ENCODE results near the gene MSX1. TPM values are rescaled to one million over a fixed set of nuclear protein-coding genes. Genes with fewer than 3 reads are reported as not detected.

MSX1 gene
- total RNA-seq, 1 donor from 2014 or later, result 0.26 TPM

DNA sequence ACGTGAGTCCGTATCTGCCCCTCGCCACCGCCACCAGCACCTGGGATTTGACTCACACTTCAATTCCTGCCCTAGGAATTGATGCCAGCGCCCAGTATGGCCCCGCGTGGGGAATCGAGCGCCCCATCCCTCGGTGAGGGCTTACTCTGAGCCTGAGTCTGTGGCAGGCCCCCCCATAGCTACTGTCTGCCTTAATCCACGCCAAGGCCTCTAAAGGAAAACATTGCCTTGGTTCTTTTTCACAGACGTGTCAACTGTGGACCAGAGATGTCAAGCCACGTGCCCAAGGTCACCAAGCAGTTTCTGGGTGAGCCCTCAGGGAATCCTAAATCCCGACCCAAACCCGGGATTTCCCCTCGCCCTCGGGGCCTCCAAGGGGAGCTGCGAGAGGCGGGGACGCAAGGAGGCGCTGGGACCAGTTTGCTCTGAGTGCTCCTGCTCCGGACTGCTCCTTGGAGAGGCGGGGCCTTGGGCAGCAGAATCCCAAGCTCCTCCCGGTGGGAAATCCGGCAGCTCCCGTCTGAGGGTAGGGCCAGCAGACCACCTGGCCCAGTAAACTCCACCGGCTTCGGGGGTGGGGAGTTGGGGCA, 12.9 kb downstream of the MSX1 start:
- TF ChIP-seq, protein P1, sequence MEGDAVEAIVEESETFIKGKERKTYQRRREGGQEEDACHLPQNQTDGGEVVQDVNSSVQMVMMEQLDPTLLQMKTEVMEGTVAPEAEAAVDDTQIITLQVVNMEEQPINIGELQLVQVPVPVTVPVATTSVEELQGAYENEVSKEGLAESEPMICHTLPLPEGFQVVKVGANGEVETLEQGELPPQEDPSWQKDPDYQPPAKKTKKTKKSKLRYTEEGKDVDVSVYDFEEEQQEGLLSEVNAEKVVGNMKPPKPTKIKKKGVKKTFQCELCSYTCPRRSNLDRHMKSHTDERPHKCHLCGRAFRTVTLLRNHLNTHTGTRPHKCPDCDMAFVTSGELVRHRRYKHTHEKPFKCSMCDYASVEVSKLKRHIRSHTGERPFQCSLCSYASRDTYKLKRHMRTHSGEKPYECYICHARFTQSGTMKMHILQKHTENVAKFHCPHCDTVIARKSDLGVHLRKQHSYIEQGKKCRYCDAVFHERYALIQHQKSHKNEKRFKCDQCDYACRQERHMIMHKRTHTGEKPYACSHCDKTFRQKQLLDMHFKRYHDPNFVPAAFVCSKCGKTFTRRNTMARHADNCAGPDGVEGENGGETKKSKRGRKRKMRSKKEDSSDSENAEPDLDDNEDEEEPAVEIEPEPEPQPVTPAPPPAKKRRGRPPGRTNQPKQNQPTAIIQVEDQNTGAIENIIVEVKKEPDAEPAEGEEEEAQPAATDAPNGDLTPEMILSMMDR (IDR thresholded peaks at IDR 0.05; ENCODE audit: insufficient read depth, low read length, severe bottlenecking), result no peak
- no peak for DNase-seq (ENCODE audit: low read depth)
- FAIRE-seq, result no peak
- no peak overlapping the region for H3K4me3 ChIP-seq (ENCODE audit: low read depth, low read length)
- H3K27me3 ChIP-seq (ENCODE audit: control insufficient read depth, insufficient read depth, low read length), result peaks cover 60% of the 10 kb centered on the region
- H3K36me3 ChIP-seq (ENCODE audit: control insufficient read depth, insufficient read depth, low read length), result no peaks in the 10 kb centered on the region

DNA sequence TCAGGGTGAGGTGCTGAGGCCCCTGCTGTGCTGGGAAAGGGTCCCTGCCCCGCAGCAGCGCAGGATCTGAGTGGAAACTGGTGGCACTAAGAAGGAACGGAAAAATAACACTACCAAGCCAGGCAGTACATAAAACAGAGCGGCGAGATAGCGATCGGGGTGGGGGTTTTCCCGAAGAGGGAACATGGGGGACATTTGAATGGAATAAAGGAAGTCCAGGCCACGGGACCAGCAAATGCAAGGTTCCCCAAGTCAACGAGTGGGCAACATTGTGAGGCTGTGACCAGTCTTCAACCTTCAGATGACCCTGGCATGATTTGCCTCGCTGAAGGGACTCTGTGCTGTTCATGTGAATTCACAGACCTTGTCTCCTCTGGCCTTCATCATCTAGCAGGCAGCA, 13.7 kb downstream of the MSX1 start:
- FAIRE-seq, result no peak
- Histone ChIP-seq H3K36me3 (ENCODE audit: control insufficient read depth, insufficient read depth, low read length) (no peaks in the 10 kb centered on the region), H3K27me3 (ENCODE audit: control insufficient read depth, insufficient read depth, low read length) (peaks cover 52% of the 10 kb centered on the region), H3K4me3 (ENCODE audit: low read depth, low read length) (no peak overlapping the region)
- TF ChIP-seq, protein P1 (IDR thresholded peaks at IDR 0.05; ENCODE audit: insufficient read depth, low read length, severe bottlenecking), result no peak
- DNase-seq (ENCODE audit: low read depth), result no peak

- Histone ChIP-seq H3K36me3 (ENCODE audit: control insufficient read depth, insufficient read depth, low read length) (no peaks in the 10 kb centered on the region), H3K4me3 (ENCODE audit: low read depth, low read length) (no peak overlapping the region), H3K27me3 (ENCODE audit: control insufficient read depth, insufficient read depth, low read length) (peaks cover 43% of the 10 kb centered on the region)
- no peak for DNase-seq (ENCODE audit: low read depth)
- no peak for FAIRE-seq
- TF ChIP-seq, protein P1 (IDR thresholded peaks at IDR 0.05; ENCODE audit: insufficient read depth, low read length, severe bottlenecking), result no peak
These were observed 14.8 kb downstream of the MSX1 start for GRCh38 chr4:4874254-4874653.

DNA sequence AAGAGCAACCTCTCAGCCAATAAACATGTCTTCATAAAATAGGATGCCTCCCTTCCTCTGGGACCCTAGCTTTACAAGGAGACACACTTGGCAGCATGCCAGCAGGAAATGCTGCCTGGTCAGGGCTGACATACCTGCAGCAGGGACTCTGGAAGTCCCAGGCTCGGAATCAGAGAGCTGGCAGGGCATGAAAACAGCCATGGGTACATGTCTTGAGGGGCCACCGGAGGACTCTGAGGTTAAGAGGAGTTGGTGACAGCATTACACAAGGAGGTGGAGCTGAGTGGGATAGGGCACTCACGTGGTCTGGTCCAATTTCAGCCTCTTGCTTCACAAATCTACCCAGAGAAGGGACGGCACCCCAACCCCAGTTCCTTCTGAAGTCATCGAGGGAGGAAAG, 15.7 kb downstream of the MSX1 start:
- no peak overlapping the region for H3K4me3 ChIP-seq (ENCODE audit: low read depth, low read length)
- TF ChIP-seq, protein P1 (IDR thresholded peaks at IDR 0.05; ENCODE audit: insufficient read depth, low read length, severe bottlenecking), result no peak
- peak; percentile 88 for FAIRE-seq
- H3K36me3 ChIP-seq (ENCODE audit: control insufficient read depth, insufficient read depth, low read length), result no peaks in the 10 kb centered on the region
- H3K27me3 ChIP-seq (ENCODE audit: control insufficient read depth, insufficient read depth, low read length), result peaks cover 35% of the 10 kb centered on the region
- DNase-seq (ENCODE audit: low read depth), result no peak

- no peak for FAIRE-seq
- Histone ChIP-seq H3K27me3 (ENCODE audit: control insufficient read depth, insufficient read depth, low read length) (peaks cover 31% of the 10 kb centered on the region), H3K4me3 (ENCODE audit: low read depth, low read length) (no peak overlapping the region), H3K36me3 (ENCODE audit: control insufficient read depth, insufficient read depth, low read length) (no peaks in the 10 kb centered on the region)
- DNase-seq (ENCODE audit: low read depth), result no peak
- TF ChIP-seq, protein P1 (IDR thresholded peaks at IDR 0.05; ENCODE audit: insufficient read depth, low read length, severe bottlenecking), result no peak
These were observed 16.1 kb downstream of the MSX1 start for GRCh38 chr4:4875611-4876010.
